BLaER1 (cell line): Measurements from ENCODE around the gene TRIM52.
"Not testable (repeated sequence)": the region's sequence is repeated elsewhere in the genome, so short reads cannot be mapped to it uniquely, and the experiment has no call there.

Experiments used
- H3K27ac ChIP-seq: shearing (Covaris generic); formaldehyde crosslinking; 2 replicates; pipeline ENCODE4 v1.8.1; 2022
- H3K27me3 ChIP-seq: shearing (Covaris generic); formaldehyde crosslinking; 2 replicates; pipeline ENCODE4 v1.8.1; 2022
- H3K36me3 ChIP-seq: shearing (Covaris generic); formaldehyde crosslinking; 2 replicates; pipeline ENCODE4 v1.8.1; 2022
- H3K4me1 ChIP-seq: shearing (Covaris generic); formaldehyde crosslinking; 2 replicates; pipeline ENCODE4 v1.8.1; 2022
- H3K4me2 ChIP-seq: shearing (Covaris generic); formaldehyde crosslinking; 2 replicates; pipeline ENCODE4 v1.8.1; 2022
- H3K4me3 ChIP-seq: shearing (Covaris generic); formaldehyde crosslinking; 2 replicates; pipeline ENCODE4 v1.8.1; 2022
- H3K9ac ChIP-seq: shearing (Covaris generic); formaldehyde crosslinking; 2 replicates; pipeline ENCODE4 v1.8.1; 2022
- H3K9me3 ChIP-seq: shearing (Covaris generic); formaldehyde crosslinking; 2 replicates; pipeline ENCODE4 v1.8.1; 2022
- H4K20me1 ChIP-seq: shearing (Covaris generic); formaldehyde crosslinking; 2 replicates; pipeline ENCODE4 v1.8.1; 2022
- Cebpa-rat ChIP-seq: shearing (Covaris generic); IDR thresholded peaks from 2 replicates; pipeline ENCODE4 v1.8.1; 2022

The TRIM52 gene

GRCh38 chr5:181260720-181261319 is at the start of gene TRIM52:
TSS of gene TRIM52 (minus strand) at chr5:181261143. CDS start at chr5:181260813, 330 bp downstream.
- peak within 1 kb of the TSS; percentile 100 for H3K9ac ChIP-seq
- H3K4me1 ChIP-seq, result peaks cover 52% of the 10 kb centered on the region
- peaks cover 53% of the 10 kb centered on the region for H3K36me3 ChIP-seq
- TF ChIP-seq Cebpa-rat, result no peak
- H3K27ac ChIP-seq, result peak within 1 kb of the TSS; percentile 99
- H3K4me2 ChIP-seq, result peak within 1 kb of the TSS; percentile 94
- no peaks in the 10 kb centered on the region for H3K9me3 ChIP-seq
- peak within 1 kb of the TSS; percentile 95 for H3K4me3 ChIP-seq
- peaks cover 60% of the 10 kb centered on the region for H4K20me1 ChIP-seq
- no peaks in the 10 kb centered on the region for H3K27me3 ChIP-seq

GRCh38 chr5:181287331-181287730 is 26.4 kb upstream of the TRIM52 start:
- H3K9me3 ChIP-seq, H3K4me1 ChIP-seq, H4K20me1 ChIP-seq, H3K9ac ChIP-seq, H3K4me3 ChIP-seq, H3K4me2 ChIP-seq, H3K27ac ChIP-seq, H3K27me3 ChIP-seq, H3K36me3 ChIP-seq: not testable (repeated sequence)

GRCh38 chr5:181285962-181286705 is 25.2 kb upstream of the TRIM52 start:
- not testable (repeated sequence) for H3K27ac ChIP-seq

GRCh38 chr5:181283841-181284755 is 23.2 kb upstream of the TRIM52 start:
- not testable (repeated sequence) for H3K9me3 ChIP-seq, H3K9ac ChIP-seq, H3K4me1 ChIP-seq, H3K27me3 ChIP-seq, H4K20me1 ChIP-seq, H3K4me2 ChIP-seq, H3K27ac ChIP-seq, H3K4me3 ChIP-seq, H3K36me3 ChIP-seq

More at GRCh38 chr5:181285962-181286705, 25.2 kb upstream of the TRIM52 start:
- not testable (repeated sequence) for H3K9ac ChIP-seq, H3K4me1 ChIP-seq, H3K9me3 ChIP-seq, H3K36me3 ChIP-seq, H3K27me3 ChIP-seq, H3K4me2 ChIP-seq, H4K20me1 ChIP-seq, H3K4me3 ChIP-seq

- Histone ChIP-seq H3K27ac (no peak overlapping the region), H3K4me2 (no peak overlapping the region), H3K27me3 (no peaks in the 10 kb centered on the region), H4K20me1 (no peaks in the 10 kb centered on the region), H3K36me3 (no peaks in the 10 kb centered on the region), H3K4me3 (no peak overlapping the region), H3K9ac (no peak overlapping the region), H3K9me3 (no peaks in the 10 kb centered on the region), H3K4me1 (peaks cover 8% of the 10 kb centered on the region; the same call in 1 of the 2 replicates)
- no peak for TF ChIP-seq Cebpa-rat
These were observed 22.4 kb upstream of the TRIM52 start for GRCh38 chr5:181283347-181283746.

- Histone ChIP-seq H3K9ac (no peak overlapping the region), H3K4me3 (no peak overlapping the region), H3K36me3 (no peaks in the 10 kb centered on the region), H3K4me1 (peaks cover 8% of the 10 kb centered on the region; the same call in 1 of the 2 replicates), H3K4me2 (no peak overlapping the region), H3K9me3 (no peaks in the 10 kb centered on the region), H3K27me3 (no peaks in the 10 kb centered on the region), H3K27ac (no peak overlapping the region), H4K20me1 (no peaks in the 10 kb centered on the region)
- no peak for TF ChIP-seq Cebpa-rat
These were observed 21.9 kb upstream of the TRIM52 start for GRCh38 chr5:181282874-181283273.

GRCh38 chr5:181282415-181282814 is 21.5 kb upstream of the TRIM52 start:
- not testable (repeated sequence) for H3K36me3 ChIP-seq, H3K9me3 ChIP-seq, H3K27me3 ChIP-seq, H3K4me2 ChIP-seq, H3K4me1 ChIP-seq, H3K27ac ChIP-seq, H3K4me3 ChIP-seq, H3K9ac ChIP-seq, H4K20me1 ChIP-seq

- Histone ChIP-seq H3K9me3 (no peaks in the 10 kb centered on the region), H4K20me1 (no peaks in the 10 kb centered on the region), H3K4me2 (no peak overlapping the region), H3K36me3 (no peaks in the 10 kb centered on the region), H3K4me3 (no peak overlapping the region), H3K9ac (no peak overlapping the region), H3K27me3 (no peaks in the 10 kb centered on the region), H3K4me1 (peaks cover 2% of the 10 kb centered on the region; the same call in 1 of the 2 replicates), H3K27ac (no peak overlapping the region)
- TF ChIP-seq Cebpa-rat, result no peak
These were observed 21.0 kb upstream of the TRIM52 start for GRCh38 chr5:181281984-181282316.

GRCh38 chr5:181281077-181281983 is 20.4 kb upstream of the TRIM52 start:
- no peak overlapping the region for H3K27ac ChIP-seq
- H3K4me2 ChIP-seq, result no peak overlapping the region

More at GRCh38 chr5:181281077-181281983, 20.4 kb upstream of the TRIM52 start:
- H3K4me1 ChIP-seq, result no peaks in the 10 kb centered on the region
- no peaks in the 10 kb centered on the region for H3K9me3 ChIP-seq
- no peak overlapping the region for H3K4me3 ChIP-seq
- no peaks in the 10 kb centered on the region for H3K36me3 ChIP-seq
- TF ChIP-seq Cebpa-rat, result no peak
- H4K20me1 ChIP-seq, result no peaks in the 10 kb centered on the region
- no peaks in the 10 kb centered on the region for H3K27me3 ChIP-seq
- no peak overlapping the region for H3K9ac ChIP-seq
